Ascending aorta (tissue), 2 donors: ENCODE measurements around the gene GNPDA1. TPM values are rescaled to one million over a fixed set of nuclear protein-coding genes. Genes with fewer than 3 reads are reported as not detected.

Source experiments
- DNase-seq, 2 donors: peaks; one replicate each; pipeline ENCODE4 v3.0.0-alpha.2; 2019; ENCODE audit warnings: low spot score in 2 of 2
- H3K27ac ChIP-seq, 2 donors: fragments of 200-600 bp; sonication (generic); one replicate each; pipeline ENCODE4 v1.5.1; 2016 to 2017; ENCODE audit warnings: mild to moderate bottlenecking in 1 of 2
- H3K27me3 ChIP-seq: fragments of 200-600 bp; sonication (generic); one replicate; pipeline ENCODE4 v1.5.1; 2017
- H3K36me3 ChIP-seq, 2 donors: fragments of 200-600 bp; sonication (generic); one replicate each; pipeline ENCODE4 v1.5.1; 2016
- H3K4me1 ChIP-seq, 2 donors: fragments of 200-600 bp; sonication (generic); one replicate each; pipeline ENCODE4 v1.5.1; 2016 to 2017; ENCODE audit warnings: mild to moderate bottlenecking in 1 of 2
- H3K4me3 ChIP-seq, 2 donors: fragments of 200-600 bp; sonication (generic); one replicate each; pipeline ENCODE4 v1.5.1; 2016 to 2017; ENCODE audit warnings: mild to moderate bottlenecking in 1 of 2
- H3K9me3 ChIP-seq, 2 donors: fragments of 200-600 bp; sonication (generic); one replicate each; pipeline ENCODE4 v1.5.1; 2016
- CTCF ChIP-seq, 3 experiments: fragments of 200-600 bp in 2 of 3; fragments of 450-650 bp in 1 of 3; sonication (generic) in 2 of 3; IDR thresholded peaks; one replicate each; pipeline ENCODE4 v1.5.1; 2016 to 2019; ENCODE audit warnings: antibody characterized with exemption in 3 of 3, mild to moderate bottlenecking in 1 of 3, moderate library complexity in 1 of 3
- intact Hi-C: fragments of 100-400 bp; cut with DNase I; formaldehyde crosslinking; loops from one replicate; pipeline ENCODE4 v1.15.1; 2023
- total RNA-seq: library from RNA; depleted of rRNA; stranded (reverse); fragments of >200 nt; gene quantifications from one replicate; pipeline ENCODE4 v1.1.0, GENCODE V29; 2016

Gene GNPDA1
- total RNA-seq: 185 TPM

GRCh38 chr5:142012792-142013388, at the start of gene GNPDA1:
Gene GNPDA1 (minus strand): TSS chr5:142013027. CDS start chr5:142012035, 992 bp downstream.
- H3K27ac ChIP-seq: peak within 1 kb of the TSS; percentile 83 to 84
- intact Hi-C loops: loop anchor here (2.0 to 10.0 kb wide), 4 partner anchors 52 to 872 kb away; partner anchors contain the start of gene NDFIP1
- no peaks in the 10 kb centered on the region for H3K9me3 ChIP-seq

GRCh38 chr5:142059304-142059940, 46.6 kb upstream of the GNPDA1 start:
- Histone ChIP-seq H3K27me3 (no peaks in the 10 kb centered on the region), H3K27ac (peak overlapping the region in 1 of 2 donors; percentile 53), H3K4me3 (no peak overlapping the region), H3K36me3 (no peaks in the 10 kb centered on the region), H3K9me3 (no peaks in the 10 kb centered on the region), H3K4me1 (peaks cover 8 to 21% of the 10 kb centered on the region in 2 donors)
- intact Hi-C loops: no loop called here
- TF ChIP-seq CTCF (IDR thresholded peaks at IDR 0.05): peak in 2 of 3 experiments; percentile 25 to 37
- DNase-seq: no peak

More at GRCh38 chr5:142012792-142013388, at the start of gene GNPDA1:
- peak; percentile 51 to 92 for DNase-seq
- no peaks in the 10 kb centered on the region for H3K36me3 ChIP-seq
- H3K27me3 ChIP-seq: no peaks in the 10 kb centered on the region
- TF ChIP-seq CTCF (IDR thresholded peaks at IDR 0.05): peak in 1 of 3 experiments; percentile 52
- H3K4me3 ChIP-seq: peak within 1 kb of the TSS; percentile 68 to 92
- peaks cover 2 to 16% of the 10 kb centered on the region in 2 donors for H3K4me1 ChIP-seq

GRCh38 chr5:142057697-142058056, 44.9 kb upstream of the GNPDA1 start:
- no peak for DNase-seq
- Histone ChIP-seq H3K36me3 (no peaks in the 10 kb centered on the region), H3K27ac (no peak overlapping the region), H3K4me1 (peaks cover 0 to 9% of the 10 kb centered on the region in 2 donors), H3K4me3 (no peak overlapping the region), H3K9me3 (no peaks in the 10 kb centered on the region), H3K27me3 (no peaks in the 10 kb centered on the region)
- intact Hi-C loops: no loop called here
- TF ChIP-seq CTCF (IDR thresholded peaks at IDR 0.05): no peak

- Histone ChIP-seq H3K27me3 (no peaks in the 10 kb centered on the region), H3K4me1 (peaks cover 0 to 9% of the 10 kb centered on the region in 2 donors), H3K27ac (no peak overlapping the region), H3K4me3 (no peak overlapping the region), H3K36me3 (no peaks in the 10 kb centered on the region), H3K9me3 (no peaks in the 10 kb centered on the region)
- no peak for TF ChIP-seq CTCF (IDR thresholded peaks at IDR 0.05)
- intact Hi-C loops: no loop called here
- DNase-seq: no peak
Observed at GRCh38 chr5:142056816-142057696, 44.2 kb upstream of the GNPDA1 start.

GRCh38 chr5:142055301-142055700, 42.5 kb upstream of the GNPDA1 start:
- no peak for TF ChIP-seq CTCF (IDR thresholded peaks at IDR 0.05)
- intact Hi-C loops: no loop called here
- Histone ChIP-seq H3K36me3 (no peaks in the 10 kb centered on the region), H3K4me3 (no peak overlapping the region), H3K9me3 (no peaks in the 10 kb centered on the region), H3K27me3 (no peaks in the 10 kb centered on the region), H3K4me1 (peaks cover 0 to 9% of the 10 kb centered on the region in 2 donors), H3K27ac (no peak overlapping the region)
- no peak for DNase-seq
